Activated CD8-positive, alpha-beta T cell treated with anti-CD3 and anti-CD28 coated beads for 36 hours (primary cell): ENCODE measurements around the gene TPSD1. TPM values are rescaled to one million over a fixed set of nuclear protein-coding genes. Genes with fewer than 3 reads are reported as not detected.

Source experiments
- ATAC-seq: fragments of 200-7000 bp; cut with Tn5 transposase; one replicate; pipeline ENCODE4 v1.10.0; 2021; ENCODE audit warnings: mild to moderate bottlenecking, moderate library complexity
- CTCF ChIA-PET: fragments of 350-600 bp; sonication (Branson Sonifier 250); formaldehyde crosslinking; loops from one replicate; lab custom pipeline; 2021; ENCODE audit warnings: antibody characterized with exemption; lab: Charles Lee
- POLR2A ChIA-PET: fragments of 350-600 bp; sonication (Branson Sonifier 250); formaldehyde crosslinking; loops from one replicate; lab custom pipeline; 2021; ENCODE audit warnings: antibody characterized with exemption; lab: Charles Lee
- DNase-seq: peaks from one replicate; pipeline ENCODE4 v3.0.0-alpha.2; 2020
- H3K27ac Mint-ChIP-seq: one replicate; pipeline ENCODE4 v1.8.0; 2021; ENCODE audit warnings: mild to moderate bottlenecking, mixed read lengths
- H3K27me3 Mint-ChIP-seq: one replicate; pipeline ENCODE4 v1.8.0; 2021; ENCODE audit warnings: mixed read lengths
- H3K36me3 Mint-ChIP-seq: one replicate; pipeline ENCODE4 v1.8.0; 2021; ENCODE audit warnings: low read depth, mixed read lengths
- H3K4me1 Mint-ChIP-seq: one replicate; pipeline ENCODE4 v1.8.0; 2021; ENCODE audit warnings: low read depth, mixed read lengths
- H3K4me3 Mint-ChIP-seq: one replicate; pipeline ENCODE4 v1.8.0; 2021; ENCODE audit warnings: mild to moderate bottlenecking, moderate library complexity, mixed read lengths
- H3K9me3 Mint-ChIP-seq: one replicate; pipeline ENCODE4 v1.8.0; 2021; ENCODE audit warnings: mixed read lengths
- CTCF ChIP-seq: fragments of 200-600 bp; IDR thresholded peaks from one replicate; pipeline ENCODE4 v1.8.0; 2022; ENCODE audit warnings: antibody characterized with exemption, mild to moderate bottlenecking
- intact Hi-C: fragments of 100-400 bp; cut with micrococcal nuclease; formaldehyde crosslinking; loops from one replicate; pipeline ENCODE4 v1.10.0; 2022
- total RNA-seq, 2 experiments: library from RNA; stranded (reverse); gene quantifications; one replicate each; pipeline ENCODE4 v1.2.3, GENCODE V29; 2021

Gene TPSD1
- total RNA-seq, 2 experiments from 2014 or later, result not detected

- intact Hi-C loops, result no loop called here
- CTCF ChIA-PET, result no interaction called here
- DNase-seq, result no peak
- Mint-ChIP-seq H3K4me3 (no peak overlapping the region), H3K9me3 (no peaks in the 10 kb centered on the region), H3K27me3 (peaks cover 10% of the 10 kb centered on the region), H3K4me1 (no peaks in the 10 kb centered on the region), H3K36me3 (no peaks in the 10 kb centered on the region), H3K27ac (no peak overlapping the region)
- POLR2A ChIA-PET, result no interaction called here
- no peak for TF ChIP-seq CTCF
- no peak for ATAC-seq
Observed at GRCh38 chr16:1283996-1284616, 28.2 kb downstream of the TPSD1 start.

- no peak for DNase-seq
- Mint-ChIP-seq H3K36me3 (no peaks in the 10 kb centered on the region), H3K4me1 (no peaks in the 10 kb centered on the region), H3K27me3 (peaks cover 21% of the 10 kb centered on the region), H3K9me3 (no peaks in the 10 kb centered on the region), H3K4me3 (no peak overlapping the region), H3K27ac (no peak overlapping the region)
- intact Hi-C loops, result no loop called here
- POLR2A ChIA-PET, result no interaction called here
- CTCF ChIA-PET, result no interaction called here
- no peak for TF ChIP-seq CTCF
- no peak for ATAC-seq
Observed at GRCh38 chr16:1285669-1286512, 30.0 kb downstream of the TPSD1 start.

DNA sequence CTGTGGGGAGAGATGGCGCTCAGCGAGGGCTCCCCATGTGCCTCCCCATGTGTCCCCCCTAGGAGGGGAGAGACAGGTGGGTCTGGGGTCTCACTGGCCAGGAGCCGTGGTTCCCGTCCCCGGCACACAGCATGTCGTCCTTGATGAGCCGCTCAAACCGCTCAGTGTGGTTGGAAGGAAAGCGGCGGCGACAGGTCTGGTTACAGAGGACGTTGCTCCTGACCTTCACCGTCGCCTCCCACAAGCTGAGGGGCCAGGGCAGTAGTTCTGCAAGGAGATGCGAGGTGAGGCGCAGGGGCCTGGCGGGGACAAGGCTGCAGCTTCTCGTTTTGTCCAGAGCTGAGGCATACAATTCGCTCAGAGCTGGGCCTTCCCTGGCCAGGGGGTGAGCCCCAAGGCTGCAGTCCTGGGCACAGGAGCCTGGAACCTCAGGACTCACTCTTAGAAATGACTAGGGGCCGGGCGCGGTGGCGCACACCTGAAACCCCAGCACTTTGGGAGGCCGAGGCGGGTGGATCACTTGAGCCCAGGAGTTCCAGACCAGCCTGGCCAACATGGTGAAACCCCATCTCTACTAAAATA is 30.7 kb downstream of the TPSD1 start:
- Mint-ChIP-seq H3K27me3 (peaks cover 25% of the 10 kb centered on the region), H3K4me3 (no peak overlapping the region), H3K27ac (no peak overlapping the region), H3K36me3 (no peaks in the 10 kb centered on the region), H3K4me1 (no peaks in the 10 kb centered on the region), H3K9me3 (no peaks in the 10 kb centered on the region)
- intact Hi-C loops, result no loop called here
- DNase-seq (no peak), ATAC-seq (no peak)
- CTCF ChIA-PET, result no interaction called here
- POLR2A ChIA-PET, result no interaction called here
- TF ChIP-seq CTCF, result no peak

- H3K27ac Mint-ChIP-seq, result no peak overlapping the region
- CTCF ChIA-PET, result interaction anchor here (0.8 kb wide), 1 partner anchor 13 kb away, joined by 3 read pairs; no protein-coding TSS in a partner anchor
- POLR2A ChIA-PET, result no interaction called here
- DNase-seq, result no peak
- intact Hi-C loops, result no loop called here
- H3K9me3 Mint-ChIP-seq, result no peaks in the 10 kb centered on the region
- no peak overlapping the region for H3K4me3 Mint-ChIP-seq
- no peaks in the 10 kb centered on the region for H3K36me3 Mint-ChIP-seq
- H3K27me3 Mint-ChIP-seq, result peaks cover 29% of the 10 kb centered on the region
- ATAC-seq, result no peak
- no peaks in the 10 kb centered on the region for H3K4me1 Mint-ChIP-seq
- no peak for TF ChIP-seq CTCF
Observed at GRCh38 chr16:1287982-1288670, 32.3 kb downstream of the TPSD1 start.
